GM18873 (cell line): ENCODE data around the gene OTOG.

Source experiments
- ATAC-seq: cut with Tn5 transposase; IDR thresholded peaks from one replicate; pipeline ENCODE4 v1.9.1; 2021; ENCODE audit warnings: mild to moderate bottlenecking, moderate library complexity, moderate number of reproducible peaks; ENCODE audit not compliant: unreplicated experiment, low FRiP score

The OTOG gene

GRCh38 chr11:17642370-17642769 lies 95.3 kb downstream of the OTOG start:
- no peak for ATAC-seq

- ATAC-seq, result no peak
Measured at GRCh38 chr11:17642980-17643379, 95.9 kb downstream of the OTOG start.

GRCh38 chr11:17643506-17644405 lies 96.7 kb downstream of the OTOG start:
- ATAC-seq, result no peak

GRCh38 chr11:17645190-17645970 lies 98.3 kb downstream of the OTOG start:
- no peak for ATAC-seq

GRCh38 chr11:17646451-17647145 lies 99.5 kb downstream of the OTOG start:
- ATAC-seq, result no peak

- ATAC-seq, result no peak
Measured at GRCh38 chr11:17648528-17648927, 101.5 kb downstream of the OTOG start.

- ATAC-seq, result no peak
Measured at GRCh38 chr11:17649261-17649660, 102.2 kb downstream of the OTOG start.

GRCh38 chr11:17649696-17650095 lies 102.6 kb downstream of the OTOG start:
- no peak for ATAC-seq

- ATAC-seq, result no peak
Measured at GRCh38 chr11:17650127-17650911, 103.3 kb downstream of the OTOG start.

- no peak for ATAC-seq
Measured at GRCh38 chr11:17651061-17651460, 104.0 kb downstream of the OTOG start.

- no peak for ATAC-seq
Measured at GRCh38 chr11:17651681-17652080, 104.6 kb downstream of the OTOG start.

GRCh38 chr11:17652556-17652955 lies 105.5 kb downstream of the OTOG start:
- ATAC-seq, result no peak

GRCh38 chr11:17653611-17654010 lies 106.6 kb downstream of the OTOG start:
- ATAC-seq, result no peak

GRCh38 chr11:17655682-17656081 lies 108.6 kb downstream of the OTOG start:
- no peak for ATAC-seq

- no peak for ATAC-seq
Measured at GRCh38 chr11:17658211-17658610, 111.2 kb downstream of the OTOG start.

- no peak for ATAC-seq
Measured at GRCh38 chr11:17668166-17668565, 121.1 kb downstream of the OTOG start.

GRCh38 chr11:17672469-17672868 lies 125.4 kb downstream of the OTOG start:
- ATAC-seq, result no peak

GRCh38 chr11:17673951-17674350 lies 126.9 kb downstream of the OTOG start:
- no peak for ATAC-seq

GRCh38 chr11:17682848-17683247 lies 135.8 kb downstream of the OTOG start:
- no peak for ATAC-seq
